HEK293 (cell line): ENCODE results near the gene GREM2.

Experiments
- CTCF ChIA-PET: fragments of 350-600 bp; formaldehyde crosslinking; extraction: SDS; loops from one replicate; lab custom pipeline; 2021; ENCODE audit warnings: antibody characterized with exemption; lab: Yijun Ruan, JAX
- POLR2A ChIA-PET: fragments of 300-600 bp; formaldehyde crosslinking; extraction: SDS; loops from one replicate; lab custom pipeline; 2020; ENCODE audit warnings: antibody characterized with exemption, inconsistent platforms; lab: Yijun Ruan, JAX
- H3K27ac ChIP-seq: fragments of 200-500 bp; sonication (Bioruptor generic); 2 replicates; pipeline ENCODE4 v1.5.1; 2014; ENCODE audit warnings: low read depth, low read length, control low read depth, inconsistent platforms; ENCODE audit errors: extremely low read depth
- H3K36me3 ChIP-seq, 2 experiments: fragments of 200-500 bp in 1 of 2; sonication (Bioruptor generic) in 1 of 2; 1 replicate in 1 of 2; 2 replicates in 1 of 2; pipeline ENCODE4 v1.5.1; 2014 to 2017; ENCODE audit warnings: inconsistent platforms in 2 of 2, low read length in 2 of 2; ENCODE audit not compliant: control insufficient read depth in 2 of 2, insufficient read depth in 1 of 2
- H3K4me1 ChIP-seq: fragments of 200-500 bp; sonication (Bioruptor generic); 2 replicates; pipeline ENCODE4 v1.5.1; 2014; ENCODE audit warnings: mild to moderate bottlenecking, low read length, inconsistent platforms; ENCODE audit not compliant: control insufficient read depth, insufficient read depth
- H3K4me3 ChIP-seq: 2 replicates; pipeline ENCODE4 v1.5.1; 2011; ENCODE audit warnings: low read depth, mild to moderate bottlenecking, control low read depth, low read length, moderate library complexity
- H3K9me3 ChIP-seq: fragments of 200-500 bp; sonication (Bioruptor generic); 2 replicates; pipeline ENCODE4 v1.5.1; 2014; ENCODE audit warnings: low read depth, low read length, inconsistent platforms; ENCODE audit not compliant: control insufficient read depth, insufficient read depth
- HOXA7 ChIP-seq: sonication (generic); formaldehyde crosslinking; IDR thresholded peaks from 2 replicates; pipeline ENCODE4 v1.8.1; 2022; ENCODE audit warnings: missing genetic modification reagents, borderline replicate concordance
- YY1 ChIP-seq: fragments of 450-650 bp; formaldehyde crosslinking; IDR thresholded peaks from 2 replicates; pipeline ENCODE4 v1.5.1; 2018; ENCODE audit warnings: missing biosample characterization, missing genetic modification characterization
- ZBTB11 ChIP-seq: fragments of 450-650 bp; formaldehyde crosslinking; conservative IDR thresholded peaks from 2 replicates; pipeline ENCODE4 v1.5.1; 2016; ENCODE audit warnings: low read depth, missing biosample characterization, missing genetic modification characterization
- ZFHX2 ChIP-seq: fragments of 450-650 bp; formaldehyde crosslinking; conservative IDR thresholded peaks from 2 replicates; pipeline ENCODE4 v1.5.1; 2016; ENCODE audit warnings: missing biosample characterization, missing genetic modification characterization
- ZNF16 ChIP-seq: fragments of 450-650 bp; formaldehyde crosslinking; IDR thresholded peaks from 2 replicates; pipeline ENCODE4 v1.5.1; 2016; ENCODE audit warnings: low read depth, missing biosample characterization, missing genetic modification characterization
- ZNF366 ChIP-seq: fragments of 450-650 bp; formaldehyde crosslinking; conservative IDR thresholded peaks from 2 replicates; pipeline ENCODE4 v1.5.1; 2016; ENCODE audit warnings: missing biosample characterization, missing genetic modification characterization
- ZNF398 ChIP-seq: fragments of 450-650 bp; formaldehyde crosslinking; IDR thresholded peaks from 2 replicates; pipeline ENCODE4 v1.5.1; 2017; ENCODE audit warnings: missing biosample characterization, missing genetic modification characterization
- ZNF501 ChIP-seq: fragments of 450-650 bp; formaldehyde crosslinking; IDR thresholded peaks from 2 replicates; pipeline ENCODE4 v1.5.1; 2016; ENCODE audit warnings: missing biosample characterization, missing genetic modification characterization
- ZNF518A ChIP-seq: fragments of 450-650 bp; formaldehyde crosslinking; conservative IDR thresholded peaks from 2 replicates; pipeline ENCODE4 v1.5.1; 2016; ENCODE audit warnings: low read depth, missing biosample characterization, missing genetic modification characterization
- ZNF777 ChIP-seq: fragments of 450-650 bp; formaldehyde crosslinking; IDR thresholded peaks from 2 replicates; pipeline ENCODE4 v1.5.1; 2017; ENCODE audit warnings: missing biosample characterization, missing genetic modification characterization, borderline replicate concordance
- ZSCAN4 ChIP-seq: fragments of 450-650 bp; formaldehyde crosslinking; IDR thresholded peaks from 2 replicates; pipeline ENCODE4 v1.5.1; 2017; ENCODE audit warnings: missing biosample characterization, missing genetic modification characterization

GREM2 gene

GRCh38 chr1:240511789-240512188 is 100.2 kb downstream of the GREM2 start:
- Histone ChIP-seq H3K27ac (no peak overlapping the region), H3K36me3 (no peaks in the 10 kb centered on the region), H3K4me3 (no peak overlapping the region), H3K4me1 (peaks cover 18% of the 10 kb centered on the region), H3K9me3 (no peaks in the 10 kb centered on the region)
- CTCF ChIA-PET = interaction anchor here (0.7 to 0.9 kb wide), 2 partner anchors 57 to 153 kb away, joined by 3 to 7 read pairs; no protein-coding TSS in a partner anchor
- POLR2A ChIA-PET = no interaction called here
- TF ChIP-seq ZNF518A = no peak
- no peak for TF ChIP-seq YY1 (tag by site-specific recombination)
- TF ChIP-seq ZNF777 (tag by site-specific recombination) = no peak
- TF ChIP-seq ZNF398 (tag by site-specific recombination) = no peak

- Histone ChIP-seq H3K4me1 (no peaks in the 10 kb centered on the region), H3K9me3 (no peaks in the 10 kb centered on the region), H3K27ac (no peak overlapping the region), H3K4me3 (no peak overlapping the region), H3K36me3 (no peaks in the 10 kb centered on the region)
- no peak for TF ChIP-seq ZNF518A
- no peak for TF ChIP-seq HOXA7
- TF ChIP-seq ZNF16 = no peak
- TF ChIP-seq ZNF366 (tag by site-specific recombination) = no peak
- no peak for TF ChIP-seq ZBTB11 (tag by site-specific recombination)
- TF ChIP-seq ZSCAN4 = no peak
- no peak for TF ChIP-seq ZFHX2 (tag by site-specific recombination)
- TF ChIP-seq ZNF501 = no peak
- ChIA-PET POLR2A (no interaction called here), CTCF (interaction anchor here (0.7 kb wide), 1 partner anchor 212 kb away, joined by 3 read pairs; no protein-coding TSS in a partner anchor)
Measured at GRCh38 chr1:240508950-240509349, 103.0 kb downstream of the GREM2 start.
